Loucy (cell line): ENCODE data around the gene HLA-DMA.

Source experiments
- H2AFZ ChIP-seq: fragments of 200-600 bp; sonication (generic); 2 replicates; pipeline ENCODE4 v1.6.0; 2016; ENCODE audit warnings: antibody characterized with exemption, mild to moderate bottlenecking, low read length, moderate library complexity
- H3F3A ChIP-seq: fragments of 200-600 bp; 2 replicates; pipeline ENCODE4 v1.6.0; 2016; ENCODE audit warnings: antibody characterized with exemption, low read depth, mild to moderate bottlenecking
- H3K27me3 ChIP-seq: fragments of 200-600 bp; sonication (generic); 2 replicates; pipeline ENCODE4 v1.6.1; 2014; ENCODE audit warnings: low read length, mild to moderate bottlenecking; ENCODE audit not compliant: insufficient read depth, poor library complexity, severe bottlenecking
- H3K36me3 ChIP-seq: fragments of 200-600 bp; sonication (generic); 2 replicates; pipeline ENCODE4 v1.6.1; 2016; ENCODE audit warnings: low read length; ENCODE audit not compliant: insufficient read depth
- H3K4me1 ChIP-seq: fragments of 200-600 bp; sonication (generic); 2 replicates; pipeline ENCODE4 v1.5.1; 2014; ENCODE audit warnings: low read length, mild to moderate bottlenecking; ENCODE audit not compliant: insufficient read depth, poor library complexity, severe bottlenecking
- H3K4me2 ChIP-seq: fragments of 200-600 bp; sonication (generic); 2 replicates; pipeline ENCODE4 v1.6.0; 2014; ENCODE audit warnings: antibody characterized with exemption, low read length, low read depth, mild to moderate bottlenecking; ENCODE audit not compliant: poor library complexity, severe bottlenecking
- H3K4me3 ChIP-seq: fragments of 200-600 bp; sonication (generic); 2 replicates; pipeline ENCODE4 v1.5.1; 2014; ENCODE audit warnings: low read length, mild to moderate bottlenecking, mixed read lengths; ENCODE audit not compliant: poor library complexity, severe bottlenecking
- H3K79me2 ChIP-seq: fragments of 200-600 bp; sonication (generic); 2 replicates; pipeline ENCODE4 v1.6.1; 2014; ENCODE audit warnings: low read length; ENCODE audit not compliant: insufficient read depth
- H3K9ac ChIP-seq: fragments of 200-600 bp; sonication (generic); 2 replicates; pipeline ENCODE4 v1.6.0; 2014; ENCODE audit warnings: mild to moderate bottlenecking, low read depth, low read length, moderate library complexity; ENCODE audit not compliant: poor library complexity, severe bottlenecking
- H3K9me2 ChIP-seq: fragments of 200-600 bp; sonication (generic); replicated peaks from 2 replicates; pipeline ENCODE4 v1.6.1; 2016; ENCODE audit warnings: low read depth, low read length, mixed read lengths
- H3K9me3 ChIP-seq: fragments of 200-600 bp; sonication (generic); 2 replicates; pipeline ENCODE4 v1.6.1; 2014; ENCODE audit warnings: mild to moderate bottlenecking, antibody characterized with exemption, low read length, low read depth; ENCODE audit not compliant: insufficient read depth
- H4K20me1 ChIP-seq: fragments of 200-600 bp; sonication (generic); 2 replicates; pipeline ENCODE4 v1.6.0; 2014; ENCODE audit warnings: antibody characterized with exemption, low read length, mild to moderate bottlenecking; ENCODE audit not compliant: insufficient read depth, poor library complexity, severe bottlenecking
- EZH2phosphoT487 ChIP-seq: fragments of 200-600 bp; IDR thresholded peaks from 2 replicates; pipeline ENCODE4 v1.6.1; 2018; ENCODE audit warnings: antibody characterized with exemption, mild to moderate bottlenecking, moderate library complexity, borderline replicate concordance
- TF ChIP-seq, protein P1 (sequence below): fragments of 200-600 bp; sonication (generic); conservative IDR thresholded peaks from 2 replicates; pipeline ENCODE4 v1.5.1; 2014; ENCODE audit warnings: mild to moderate bottlenecking, antibody characterized with exemption, low read length

HLA-DMA gene

DNA sequence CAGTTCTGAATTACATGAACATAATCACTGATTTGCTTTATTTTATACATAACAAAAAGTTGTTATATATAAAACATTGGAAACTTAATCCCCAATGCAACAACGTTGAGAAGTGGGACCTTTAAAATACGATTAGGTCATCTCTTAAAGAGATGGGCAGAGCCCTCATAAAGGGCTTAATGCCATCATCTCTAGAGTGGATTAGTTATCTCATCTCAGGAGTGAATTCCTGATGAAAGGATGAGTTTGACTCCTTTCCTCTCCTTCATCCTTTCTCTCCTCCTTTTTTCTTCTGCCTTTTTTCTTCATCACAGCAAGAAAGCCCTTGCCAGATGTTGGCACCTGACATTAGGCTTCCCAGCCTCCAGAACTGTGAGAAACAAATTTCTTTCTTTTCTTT is 42.6 kb upstream of the HLA-DMA start:
- Histone ChIP-seq H3K4me1 (peaks cover 4% of the 10 kb centered on the region), H3K27me3 (no peaks in the 10 kb centered on the region), H3K36me3 (no peaks in the 10 kb centered on the region), H3K4me2 (no peak overlapping the region), H4K20me1 (no peaks in the 10 kb centered on the region), H3K9me3 (no peaks in the 10 kb centered on the region), H3K9me2 (no peaks in the 10 kb centered on the region), H2AFZ (no peak overlapping the region), H3K79me2 (no peaks in the 10 kb centered on the region), H3K9ac (no peak overlapping the region), H3K4me3 (no peak overlapping the region), H3F3A (no peaks in the 10 kb centered on the region)
- TF ChIP-seq, protein P1, sequence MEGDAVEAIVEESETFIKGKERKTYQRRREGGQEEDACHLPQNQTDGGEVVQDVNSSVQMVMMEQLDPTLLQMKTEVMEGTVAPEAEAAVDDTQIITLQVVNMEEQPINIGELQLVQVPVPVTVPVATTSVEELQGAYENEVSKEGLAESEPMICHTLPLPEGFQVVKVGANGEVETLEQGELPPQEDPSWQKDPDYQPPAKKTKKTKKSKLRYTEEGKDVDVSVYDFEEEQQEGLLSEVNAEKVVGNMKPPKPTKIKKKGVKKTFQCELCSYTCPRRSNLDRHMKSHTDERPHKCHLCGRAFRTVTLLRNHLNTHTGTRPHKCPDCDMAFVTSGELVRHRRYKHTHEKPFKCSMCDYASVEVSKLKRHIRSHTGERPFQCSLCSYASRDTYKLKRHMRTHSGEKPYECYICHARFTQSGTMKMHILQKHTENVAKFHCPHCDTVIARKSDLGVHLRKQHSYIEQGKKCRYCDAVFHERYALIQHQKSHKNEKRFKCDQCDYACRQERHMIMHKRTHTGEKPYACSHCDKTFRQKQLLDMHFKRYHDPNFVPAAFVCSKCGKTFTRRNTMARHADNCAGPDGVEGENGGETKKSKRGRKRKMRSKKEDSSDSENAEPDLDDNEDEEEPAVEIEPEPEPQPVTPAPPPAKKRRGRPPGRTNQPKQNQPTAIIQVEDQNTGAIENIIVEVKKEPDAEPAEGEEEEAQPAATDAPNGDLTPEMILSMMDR = no peak
- TF ChIP-seq EZH2phosphoT487 = no peak

DNA sequence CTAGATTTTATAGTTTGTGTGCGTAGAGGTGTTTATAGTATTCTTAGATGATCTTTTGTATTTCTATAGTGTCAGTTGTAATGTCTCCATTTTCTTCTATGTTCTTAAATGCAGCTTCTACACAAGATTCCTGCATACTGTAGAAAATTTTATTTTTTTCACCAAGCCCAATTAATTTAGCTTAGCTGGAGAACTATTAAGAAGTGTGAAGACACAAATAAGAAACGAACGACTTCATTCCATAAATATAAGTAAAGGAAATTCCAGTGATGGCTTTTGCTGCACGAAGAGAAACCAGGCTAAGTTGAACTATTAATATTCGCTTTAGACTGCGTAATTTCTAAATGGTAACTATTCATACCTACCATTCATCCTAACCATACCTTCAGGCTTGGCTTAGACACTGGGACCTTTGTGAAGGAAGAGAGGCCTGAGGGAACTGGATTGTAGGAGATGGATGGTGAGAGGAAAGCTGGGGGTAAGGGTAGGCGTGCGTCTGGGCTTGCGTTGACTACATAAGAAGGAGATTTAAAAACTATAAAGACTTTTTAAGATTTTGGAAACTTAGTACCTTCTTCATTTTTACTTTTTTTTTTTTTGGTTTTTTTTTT is 40.6 kb upstream of the HLA-DMA start:
- Histone ChIP-seq H3K27me3 (no peaks in the 10 kb centered on the region), H3K9ac (no peak overlapping the region), H3K9me3 (no peaks in the 10 kb centered on the region), H3K36me3 (no peaks in the 10 kb centered on the region), H3K4me3 (no peak overlapping the region), H3F3A (no peaks in the 10 kb centered on the region), H2AFZ (no peak overlapping the region), H3K9me2 (no peaks in the 10 kb centered on the region), H3K4me1 (no peaks in the 10 kb centered on the region), H4K20me1 (no peaks in the 10 kb centered on the region), H3K4me2 (no peak overlapping the region), H3K79me2 (no peaks in the 10 kb centered on the region)
- TF ChIP-seq, protein P1 = no peak
- no peak for TF ChIP-seq EZH2phosphoT487

DNA sequence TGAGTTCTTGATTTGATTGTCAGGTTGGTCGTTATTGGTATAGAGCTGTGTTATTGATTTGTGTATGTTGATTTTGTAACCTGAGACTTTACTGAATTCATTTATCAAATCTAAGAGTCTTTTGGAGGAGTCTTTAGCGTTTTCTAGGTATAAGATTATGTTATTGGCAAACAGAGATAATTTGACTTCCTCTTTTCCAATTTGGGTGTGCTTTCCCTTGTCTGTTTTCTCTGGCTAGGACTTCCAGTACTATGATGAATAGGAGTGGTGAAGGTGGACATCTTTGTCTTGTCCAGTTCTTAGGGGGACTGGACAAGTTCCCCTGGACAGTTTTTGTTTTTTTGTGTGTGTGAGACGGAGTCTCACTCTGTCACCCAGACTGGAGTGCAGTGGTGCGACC is 39.1 kb upstream of the HLA-DMA start:
- H3K4me3 ChIP-seq = no peak overlapping the region
- H3F3A ChIP-seq = no peaks in the 10 kb centered on the region
- TF ChIP-seq, protein P1 = no peak
- TF ChIP-seq EZH2phosphoT487 = no peak
- no peaks in the 10 kb centered on the region for H3K9me3 ChIP-seq
- no peaks in the 10 kb centered on the region for H3K4me1 ChIP-seq
- no peaks in the 10 kb centered on the region for H3K9me2 ChIP-seq
- no peaks in the 10 kb centered on the region for H3K27me3 ChIP-seq
- no peak overlapping the region for H2AFZ ChIP-seq
- no peaks in the 10 kb centered on the region for H3K36me3 ChIP-seq
- no peak overlapping the region for H3K4me2 ChIP-seq
- H3K79me2 ChIP-seq = no peaks in the 10 kb centered on the region
- no peak overlapping the region for H3K9ac ChIP-seq
- H4K20me1 ChIP-seq = no peaks in the 10 kb centered on the region
